HG03460 (cell line): ENCODE data around the gene ZNF160.
"Not testable (repeated sequence)": the region's sequence is repeated elsewhere in the genome, so short reads cannot be mapped to it uniquely, and the experiment has no call there.

Experiments used
- ATAC-seq: cut with Tn5 transposase; IDR thresholded peaks from one replicate; pipeline ENCODE4 v1.9.1; 2021; ENCODE audit not compliant: unreplicated experiment

Gene ZNF160

GRCh38 chr19:53103234-53104203 lies at the start of gene ZNF160:
Gene ZNF160 (minus strand): TSS chr19:53103422. CDS start chr19:53086276, 17,146 bp downstream.
- peak; percentile 87 for ATAC-seq

DNA sequence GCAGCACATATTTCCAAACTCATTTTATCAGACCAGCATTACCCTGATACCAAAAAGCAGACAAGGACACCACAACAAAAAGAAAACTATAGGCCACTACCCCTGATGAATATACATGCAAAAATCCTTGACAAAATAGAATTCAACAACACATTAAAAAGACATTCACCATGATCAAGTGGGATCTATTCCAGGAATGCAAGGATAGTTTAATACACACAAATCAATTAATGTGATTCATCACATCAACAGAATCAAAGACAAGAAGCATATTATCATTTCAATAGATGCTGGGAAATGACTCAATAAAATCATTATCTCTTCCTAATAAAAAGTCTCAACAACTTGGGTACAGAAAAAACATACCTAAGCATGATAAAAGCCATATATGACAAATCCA lies 44.4 kb upstream of the ZNF160 start:
- no peak for ATAC-seq

DNA sequence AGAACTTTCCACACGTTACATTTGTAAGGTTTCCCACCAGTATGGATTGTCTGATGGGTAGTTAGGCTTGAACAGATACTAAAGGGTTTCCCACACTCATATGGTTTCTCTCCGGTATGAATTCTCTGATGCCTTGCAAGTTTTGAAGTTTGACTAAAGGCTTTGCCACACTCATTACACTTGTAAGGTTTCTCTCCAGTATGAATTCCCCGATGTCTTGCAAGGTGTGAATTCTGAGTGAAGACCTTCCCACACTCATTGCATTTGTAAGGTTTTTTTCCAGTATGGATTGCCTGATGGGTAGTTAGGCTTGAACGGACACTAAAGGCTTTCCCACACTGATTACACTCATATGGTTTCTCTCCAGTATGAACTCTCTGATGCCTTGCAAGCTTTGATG lies 37.1 kb upstream of the ZNF160 start:
- ATAC-seq = no peak

DNA sequence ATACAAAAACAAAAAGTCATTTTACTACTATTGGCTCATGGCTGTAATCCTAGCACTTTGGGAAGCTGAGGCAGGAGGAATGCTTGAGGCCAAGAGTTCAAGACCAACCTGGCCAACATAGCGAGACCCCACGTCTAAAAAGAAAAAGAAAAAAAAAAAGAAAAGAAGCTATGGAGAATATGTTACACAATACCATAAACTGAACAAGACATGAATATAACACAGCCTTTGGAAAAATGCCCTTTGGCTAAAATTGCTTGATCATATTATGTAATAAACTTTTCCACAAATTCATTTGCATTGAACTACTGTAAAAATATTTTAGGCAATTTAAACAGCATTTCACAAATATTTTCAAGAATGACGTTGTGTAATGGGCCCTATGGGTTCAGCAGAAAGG lies 33.2 kb upstream of the ZNF160 start:
- ATAC-seq = no peak

- ATAC-seq = no peak
These were observed 29.1 kb upstream of the ZNF160 start, which contains the start of gene ZNF415 for GRCh38 chr19:53132141-53132991. Gene ZNF415 (minus strand): TSS chr19:53132910. CDS start chr19:53122676, 10,234 bp downstream.

- ATAC-seq = no peak
These were observed 28.5 kb upstream of the ZNF160 start for GRCh38 chr19:53131727-53132126.

DNA sequence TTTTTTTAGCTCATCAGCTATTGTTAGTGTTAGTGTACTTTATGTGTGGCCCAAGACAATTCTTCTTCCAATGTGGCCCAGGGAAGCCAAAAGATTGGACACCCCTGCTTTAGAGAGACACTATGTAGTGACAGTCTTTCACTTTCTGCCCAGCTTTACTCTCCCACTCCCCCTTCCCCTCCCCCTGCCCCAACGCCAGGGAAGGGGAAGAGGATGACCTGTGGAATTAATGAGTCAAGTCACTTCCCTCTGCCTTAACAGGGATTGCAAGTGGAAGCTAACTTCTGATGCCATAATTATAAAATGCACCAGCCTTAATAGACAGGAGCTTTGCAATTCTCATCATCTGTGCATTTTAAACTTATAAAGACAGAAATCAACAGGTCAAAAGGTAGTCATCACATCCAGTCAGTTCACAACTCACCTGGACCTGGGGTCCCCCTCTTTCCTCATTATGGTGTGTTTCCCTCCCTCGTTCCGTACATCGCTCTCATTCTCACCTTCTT lies 27.9 kb upstream of the ZNF160 start:
- no peak for ATAC-seq

DNA sequence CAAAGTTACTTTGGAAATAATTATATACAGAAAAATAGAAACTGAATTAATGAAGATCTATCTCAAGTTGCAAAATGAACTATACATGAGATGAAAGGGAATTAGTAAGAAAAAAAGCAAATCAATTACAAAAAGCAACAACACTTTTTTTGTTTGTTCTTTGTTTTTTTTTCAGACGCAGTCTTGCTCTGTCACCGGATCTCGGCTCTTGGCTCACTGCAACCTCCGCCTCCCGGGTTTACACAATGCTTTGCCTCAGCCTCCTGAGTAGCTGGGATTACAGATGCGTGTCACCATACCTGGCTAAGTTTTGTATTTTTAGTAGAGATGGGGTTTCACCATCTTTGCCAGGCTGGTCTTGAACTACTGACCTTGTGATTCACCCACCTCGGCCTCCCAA lies 27.3 kb upstream of the ZNF160 start:
- no peak for ATAC-seq

GRCh38 chr19:53126733-53127526 lies 23.7 kb upstream of the ZNF160 start:
- ATAC-seq = not testable (repeated sequence)

DNA sequence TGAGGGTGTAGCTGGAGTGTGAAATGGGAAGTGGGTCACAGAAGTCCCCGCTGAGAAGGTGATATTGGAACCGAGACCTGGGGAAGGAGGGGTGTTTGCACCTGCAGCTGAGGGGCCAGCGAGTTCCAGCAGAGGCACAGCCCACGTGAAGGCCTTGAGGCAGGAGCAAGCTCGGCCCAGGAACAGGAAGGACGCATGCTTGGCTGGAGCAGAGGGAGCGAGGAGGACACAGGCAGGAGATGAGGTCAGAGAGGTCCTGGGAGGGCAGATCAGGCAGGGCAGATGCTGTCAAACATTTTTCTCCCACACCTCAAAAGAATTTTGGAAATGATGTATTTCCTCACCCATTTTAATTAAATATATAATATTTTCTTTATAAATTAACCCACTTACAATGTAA lies 20.2 kb upstream of the ZNF160 start:
- ATAC-seq = no peak

DNA sequence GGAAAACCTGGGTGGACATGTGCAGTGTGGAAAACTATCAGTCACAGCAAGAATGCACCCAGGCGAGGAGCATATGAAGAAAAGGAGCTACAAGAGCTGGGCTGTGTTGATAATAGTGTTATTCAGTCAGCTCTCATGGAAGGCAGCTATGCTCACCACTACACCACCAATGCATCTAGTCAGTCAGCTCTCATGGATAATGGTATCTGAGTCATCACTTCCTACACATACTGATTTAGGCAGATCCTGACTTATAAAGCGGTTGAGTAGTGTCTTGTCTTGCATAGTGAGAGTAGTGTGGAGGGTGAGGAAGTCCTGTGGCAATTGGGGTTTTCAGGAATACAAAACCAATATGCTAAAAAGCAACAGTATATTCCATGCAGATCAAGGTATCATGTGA lies 9.1 kb upstream of the ZNF160 start:
- no peak for ATAC-seq

GRCh38 chr19:53109527-53109926 lies 6.3 kb upstream of the ZNF160 start:
- no peak for ATAC-seq

- ATAC-seq = no peak
These were observed 427 bp downstream of the ZNF160 start for GRCh38 chr19:53102756-53103233.

- no peak for ATAC-seq
These were observed 941 bp downstream of the ZNF160 start for GRCh38 chr19:53102206-53102755.

- no peak for ATAC-seq
These were observed 1.7 kb downstream of the ZNF160 start for GRCh38 chr19:53101518-53101917.

- not testable (repeated sequence) for ATAC-seq
These were observed 4.7 kb downstream of the ZNF160 start for GRCh38 chr19:53098570-53098969.

DNA sequence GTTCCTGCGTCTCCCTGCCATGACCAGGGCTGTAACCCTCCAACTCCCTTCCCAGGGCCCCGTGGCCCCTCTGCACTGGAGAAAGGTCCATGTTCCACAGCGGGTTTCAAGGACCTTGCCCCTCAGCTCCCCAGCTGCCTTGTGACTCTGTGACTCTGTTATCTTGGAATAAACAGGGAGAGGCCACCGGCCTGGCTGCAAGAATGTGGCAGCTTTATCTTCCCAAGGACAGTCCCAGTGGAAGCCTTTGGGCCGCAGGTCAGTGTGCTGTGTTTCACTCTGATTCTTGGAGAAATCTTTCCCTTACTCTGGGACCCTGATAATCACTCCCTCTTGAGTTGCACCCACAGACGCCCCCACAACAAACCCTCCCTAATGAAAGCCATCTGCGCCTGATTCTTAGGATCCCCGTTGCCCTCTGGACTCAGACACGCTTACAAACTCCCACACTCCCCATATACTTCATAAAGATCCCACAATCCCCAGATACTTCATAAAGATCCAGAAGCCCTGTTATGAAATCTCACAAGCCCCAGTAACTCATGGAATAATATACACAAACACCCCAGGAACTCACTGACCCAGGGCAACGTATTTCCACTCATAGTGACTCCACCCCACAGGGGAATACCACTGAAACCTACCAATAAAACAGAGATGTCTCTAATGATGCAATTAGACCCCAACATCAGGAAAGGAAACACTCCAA lies 6.1 kb downstream of the ZNF160 start:
- ATAC-seq = not testable (repeated sequence)

GRCh38 chr19:53096579-53096978 lies 6.6 kb downstream of the ZNF160 start:
- not testable (repeated sequence) for ATAC-seq

GRCh38 chr19:53094754-53095575 lies 8.3 kb downstream of the ZNF160 start:
- ATAC-seq = no peak
